SU-DHL-6 (cell line): ENCODE results near the gene PALMD.

Experiments
- EZH2phosphoT487 ChIP-seq: fragments of 200-600 bp; sonication (generic), shearing (Covaris generic); conservative IDR thresholded peaks from 2 replicates; pipeline ENCODE4 v1.6.1; 2018; ENCODE audit warnings: mild to moderate bottlenecking, antibody characterized with exemption, low read length, moderate library complexity, mixed read lengths
- TF ChIP-seq, protein P1 (sequence below): fragments of 200-600 bp; sonication (generic); IDR thresholded peaks from one replicate; pipeline ENCODE4 v1.5.1; 2017; ENCODE audit warnings: antibody characterized with exemption, mild to moderate bottlenecking, low read length, moderate library complexity; ENCODE audit not compliant: insufficient read depth, poor library complexity, severe bottlenecking

- TF ChIP-seq, protein P1, sequence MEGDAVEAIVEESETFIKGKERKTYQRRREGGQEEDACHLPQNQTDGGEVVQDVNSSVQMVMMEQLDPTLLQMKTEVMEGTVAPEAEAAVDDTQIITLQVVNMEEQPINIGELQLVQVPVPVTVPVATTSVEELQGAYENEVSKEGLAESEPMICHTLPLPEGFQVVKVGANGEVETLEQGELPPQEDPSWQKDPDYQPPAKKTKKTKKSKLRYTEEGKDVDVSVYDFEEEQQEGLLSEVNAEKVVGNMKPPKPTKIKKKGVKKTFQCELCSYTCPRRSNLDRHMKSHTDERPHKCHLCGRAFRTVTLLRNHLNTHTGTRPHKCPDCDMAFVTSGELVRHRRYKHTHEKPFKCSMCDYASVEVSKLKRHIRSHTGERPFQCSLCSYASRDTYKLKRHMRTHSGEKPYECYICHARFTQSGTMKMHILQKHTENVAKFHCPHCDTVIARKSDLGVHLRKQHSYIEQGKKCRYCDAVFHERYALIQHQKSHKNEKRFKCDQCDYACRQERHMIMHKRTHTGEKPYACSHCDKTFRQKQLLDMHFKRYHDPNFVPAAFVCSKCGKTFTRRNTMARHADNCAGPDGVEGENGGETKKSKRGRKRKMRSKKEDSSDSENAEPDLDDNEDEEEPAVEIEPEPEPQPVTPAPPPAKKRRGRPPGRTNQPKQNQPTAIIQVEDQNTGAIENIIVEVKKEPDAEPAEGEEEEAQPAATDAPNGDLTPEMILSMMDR = no peak
- TF ChIP-seq EZH2phosphoT487 = no peak
These were observed 14.6 kb downstream of the PALMD start for GRCh38 chr1:99660496-99660895.
